K562 (cell line): ENCODE measurements around the gene ZNF333. TPM values are rescaled to one million over a fixed set of nuclear protein-coding genes. Genes with fewer than 3 reads are reported as not detected.
"Not testable (repeated sequence)": the region's sequence is repeated elsewhere in the genome, so short reads cannot be mapped to it uniquely, and the experiment has no call there.

Experiments
- ATAC-seq: fragments of 200-7000 bp; cut with Tn5 transposase; 3 replicates; pipeline ENCODE4 v1.9.1; 2020; ENCODE audit warnings: moderate library complexity
- BruUV-seq: library from RNA; stranded (reverse); fragments of 400-500 nt; replicated peaks from 2 replicates; lab custom pipeline; 2021; lab: Mats Ljungman, UMichigan
- CTCF ChIA-PET: fragments of 300-600 bp; formaldehyde crosslinking; extraction: SDS; loops from one replicate; lab custom pipeline; 2021; ENCODE audit warnings: low intra/inter-chr PET ratio; lab: Yijun Ruan, JAX
- POLR2A ChIA-PET: fragments of 300-600, 350-650 bp; sonication (Branson Sonifier 250); formaldehyde crosslinking; extraction: SDS; loops from one replicate; lab custom pipeline; 2021; ENCODE audit warnings: antibody characterized with exemption, inconsistent platforms; lab: Yijun Ruan, JAX
- DNase-seq, 4 experiments: peaks; one replicate each; pipeline versions ENCODE4 v3.0.0 to v3.0.0-alpha.2; 2011 to 2018; ENCODE audit warnings: low spot score in 3 of 4, mixed read lengths in 3 of 4; ENCODE audit errors: extremely low read depth in 1 of 4
- FAIRE-seq: peaks from 2 replicates; lab custom pipeline; 2011; peaks lifted over from hg19 to GRCh38; lab: Jason Lieb, UNC
- H2AFZ ChIP-seq: 2 replicates; pipeline ENCODE4 v1.6.0; 2011; ENCODE audit warnings: low read depth, low read length, control low read depth, inconsistent platforms
- H3K27ac ChIP-seq: fragments of 200-600 bp; 3 replicates; pipeline ENCODE4 v1.8.0; 2011; ENCODE audit warnings: low read depth, mild to moderate bottlenecking, control low read depth, inconsistent platforms, low read length, moderate library complexity, mixed read lengths; ENCODE audit errors: extremely low read depth
- H3K27me3 ChIP-seq, 2 experiments: fragments of 300-600 bp in 1 of 2; 2 replicates in 1 of 2; 3 replicates in 1 of 2; pipeline versions ENCODE4 v1.6.0 to v1.8.0; 2011; ENCODE audit warnings: inconsistent platforms in 2 of 2, low read length in 2 of 2, mild to moderate bottlenecking in 1 of 2, mixed read lengths in 1 of 2, moderate library complexity in 1 of 2; ENCODE audit not compliant: control insufficient read depth in 2 of 2, insufficient read depth in 2 of 2
- H3K36me3 ChIP-seq: fragments of 300-600 bp; 3 replicates; pipeline ENCODE4 v1.8.0; 2011; ENCODE audit warnings: mild to moderate bottlenecking, low read length, inconsistent platforms; ENCODE audit not compliant: control insufficient read depth, insufficient read depth
- H3K4me1 ChIP-seq, 2 experiments: fragments of 200-600 bp in 1 of 2; replicated peaks in 1 of 2; 2 replicates in 1 of 2; 3 replicates in 1 of 2; pipeline versions ENCODE4 v1.5.1 to v1.8.0; 2011; ENCODE audit warnings: inconsistent platforms in 2 of 2, low read length in 2 of 2, mild to moderate bottlenecking in 1 of 2, mixed read lengths in 1 of 2, moderate library complexity in 1 of 2; ENCODE audit not compliant: control insufficient read depth in 2 of 2, insufficient read depth in 2 of 2
- H3K4me2 ChIP-seq: 2 replicates; pipeline ENCODE4 v1.6.1; 2011; ENCODE audit warnings: low read length, control low read depth, inconsistent platforms, mixed read lengths; ENCODE audit not compliant: insufficient read depth
- H3K4me3 ChIP-seq: fragments of 200-600 bp; sonication (generic), shearing (Covaris generic); 2 replicates; pipeline ENCODE4 v1.5.1; 2016; ENCODE audit warnings: control low read depth, inconsistent platforms
- H3K79me2 ChIP-seq: fragments of 200-600 bp; 3 replicates; pipeline ENCODE4 v1.8.0; 2011; ENCODE audit warnings: low read length, inconsistent platforms; ENCODE audit not compliant: control insufficient read depth, insufficient read depth
- H3K9ac ChIP-seq, 2 experiments: 2 replicates each; pipeline versions ENCODE4 v1.6.0 to v1.6.1; 2011; ENCODE audit warnings: low read depth in 2 of 2, low read length in 2 of 2, control low read depth in 1 of 2, inconsistent platforms in 1 of 2, mild to moderate bottlenecking in 1 of 2, mixed read lengths in 1 of 2; ENCODE audit not compliant: insufficient read depth in 1 of 2
- H3K9me1 ChIP-seq: one replicate; pipeline ENCODE4 v1.6.0; 2011; ENCODE audit warnings: inconsistent platforms, mild to moderate bottlenecking, low read length, moderate library complexity; ENCODE audit not compliant: control insufficient read depth, insufficient read depth
- H3K9me3 ChIP-seq: replicated peaks from 2 replicates; pipeline ENCODE4 v1.5.1; 2011; ENCODE audit warnings: low read depth, low read length, inconsistent platforms; ENCODE audit not compliant: control insufficient read depth, insufficient read depth
- H4K20me1 ChIP-seq: replicated peaks from 2 replicates; pipeline ENCODE4 v1.6.1; 2011; ENCODE audit warnings: low read length, inconsistent platforms, mixed read lengths; ENCODE audit not compliant: control insufficient read depth, insufficient read depth
- BCOR ChIP-seq: fragments of 450-650 bp; IDR thresholded peaks from 2 replicates; pipeline ENCODE4 v1.6.1; 2016
- KDM1A ChIP-seq, 2 experiments: fragments of 450-650 bp; IDR thresholded peaks; 2 replicates each; pipeline ENCODE4 v1.6.1; 2016; ENCODE audit warnings: mild to moderate bottlenecking in 2 of 2
- RBM25 ChIP-seq: fragments of 200-400 bp; formaldehyde crosslinking; IDR thresholded peaks from 2 replicates; pipeline ENCODE4 v1.6.1; 2018; ENCODE audit warnings: low read length, low read depth, moderate library complexity; ENCODE audit not compliant: severe bottlenecking
- SAP30 ChIP-seq: fragments of 200-600 bp; sonication (generic); IDR thresholded peaks from 2 replicates; pipeline ENCODE4 v1.6.1; 2012; ENCODE audit warnings: borderline replicate concordance, low read depth, mild to moderate bottlenecking, moderate library complexity, low read length, control low read depth, inconsistent platforms; ENCODE audit not compliant: insufficient read depth, poor library complexity, severe bottlenecking
- ZNF146 ChIP-seq: IDR thresholded peaks from one replicate; pipeline ENCODE4 v1.6.1; 2018; ENCODE audit warnings: missing compliant biosample characterization; ENCODE audit not compliant: unreplicated experiment
- WGBS: fragments of 100-300 bp; shearing (Covaris generic); methylation state at CpG from one replicate; pipeline ENCODE4 v1.1.6; 2016; ENCODE audit warnings: low coverage, mixed read lengths; ENCODE audit not compliant: insufficient coverage; ENCODE audit errors: missing lambda C conversion rate; 5-methylcytosine and 5-hydroxymethylcytosine counted together
- in situ Hi-C: fragments of 300-500 bp; cut with MboI; formaldehyde crosslinking; loops from 4 replicates; pipeline ENCODE4 v1.15.0; 2018; ENCODE audit warnings: inconsistent platforms, mixed read lengths
- intact Hi-C: fragments of 100-400 bp; cut with micrococcal nuclease; formaldehyde crosslinking; loops from 2 replicates; pipeline ENCODE4 v1.14.2; 2022
- polyA plus RNA-seq, 8 experiments: library from polyadenylated mRNA; depleted of rRNA in 4 of 8; stranded (reverse) in 5 of 8; unstranded in 3 of 8; fragments of >200 nt; fragmentation: Nextera tagmentation in 2 of 8; fragmentation: Illumina TruSeq in 1 of 8; extraction: Ambion mirVana in 2 of 8; extraction: Trizol in 1 of 8; gene quantifications; 2 replicates each; pipeline versions ENCODE4 v1.2.1 to v1.2.3, GENCODE V29; 2011 to 2014; ENCODE audit warnings: inconsistent platforms in 1 of 8, missing spikeins in 1 of 8
- total RNA-seq, 7 experiments: library from RNA; depleted of rRNA in 6 of 7; stranded (reverse); fragments of >200 nt in 6 of 7; fragmentation: Illumina TruSeq in 2 of 7; extraction: Trizol in 2 of 7; gene quantifications; 2 replicates each; pipeline versions ENCODE4 v1.2.1 to v1.2.3, GENCODE V29; 2011 to 2021; ENCODE audit warnings: low replicate concordance in 1 of 7

ZNF333 gene
- total and polyA plus RNA-seq, 9 of the 15 experiments (the other 6 are each of a cell fraction or from before 2014, with no cell fraction given): 2.8 to 10.3 (median 6.3) TPM

GRCh38 chr19:14775869-14776586 lies 86.2 kb downstream of the ZNF333 start (continued):
- peak; percentile 28 for TF ChIP-seq SAP30

GRCh38 chr19:14777645-14778044 lies 87.8 kb downstream of the ZNF333 start:
- DNase-seq, H3K27me3 ChIP-seq, H3K9ac ChIP-seq, H3K4me3 ChIP-seq, H2AFZ ChIP-seq, H3K9me1 ChIP-seq, H3K27ac ChIP-seq, in situ Hi-C loops, ATAC-seq, H4K20me1 ChIP-seq, H3K4me2 ChIP-seq, BruUV-seq, FAIRE-seq, intact Hi-C loops, H3K36me3 ChIP-seq, H3K9me3 ChIP-seq: not testable (repeated sequence)
- peak in 1 of 2 experiments; percentile 36; a peak in 2 of 4 replicates for TF ChIP-seq KDM1A (IDR thresholded peaks at IDR 0.05)
- TF ChIP-seq ZNF146 (CRISPR knock-in tag): peak; percentile 98
- peak; percentile 65; the same call in 1 of the 2 replicates for TF ChIP-seq BCOR
- TF ChIP-seq RBM25: peak; percentile 35
- Histone ChIP-seq H3K79me2 (peaks cover 22% of the 10 kb centered on the region), H3K4me1 (peaks cover under 1 to 23% of the 10 kb centered on the region in 2 experiments; a peak in 3 of 5 replicates)
- POLR2A ChIA-PET: interaction anchor here (0.6 to 1.5 kb wide), 3 partner anchors 9 to 564 kb away, joined by 3 read pairs; no protein-coding TSS in a partner anchor
- CTCF ChIA-PET: interaction anchor here (0.7 kb wide), 1 partner anchor 180 kb away, joined by 3 read pairs; no protein-coding TSS in a partner anchor
- 75% methylated on average over 4 of the region's 4 CpGs for WGBS

GRCh38 chr19:14778110-14778845 lies 88.4 kb downstream of the ZNF333 start, which contains the start of gene ADGRE2:
Gene ADGRE2 (minus strand): TSS chr19:14778560. CDS start chr19:14776756, 1,804 bp downstream.
- H3K9me3 ChIP-seq, intact Hi-C loops, H4K20me1 ChIP-seq, H3K4me3 ChIP-seq, H3K4me2 ChIP-seq, H3K9me1 ChIP-seq, FAIRE-seq, ATAC-seq, H3K36me3 ChIP-seq, BruUV-seq, H3K27me3 ChIP-seq, H3K27ac ChIP-seq, in situ Hi-C loops, DNase-seq: not testable (repeated sequence)
- Histone ChIP-seq H3K79me2 (peaks cover 22% of the 10 kb centered on the region), H3K4me1 (peaks cover 6 to 29% of the 10 kb centered on the region in 2 experiments; a peak in 4 of 5 replicates), H2AFZ (peak within 1 kb of the TSS; percentile 56; the same call in 1 of the 2 replicates), H3K9ac (peak within 1 kb of the TSS in 1 of 2 experiments; percentile 78; a peak in 1 of 4 replicates)
- CTCF ChIA-PET: interaction anchor here (0.7 kb wide), 1 partner anchor 180 kb away, joined by 3 read pairs; no protein-coding TSS in a partner anchor
- POLR2A ChIA-PET: interaction anchor here (0.6 to 1.5 kb wide), 3 partner anchors 10 to 642 kb away, joined by 3 to 4 read pairs (median 3); partner anchors contain the start of gene ASF1B
- 60% methylated on average over 10 of the region's 12 CpGs for WGBS
